Naive thymus-derived CD4-positive, alpha-beta T cell (primary cell): Measurements from ENCODE around the gene MAN1A1. TPM values are rescaled to one million over a fixed set of nuclear protein-coding genes. Genes with fewer than 3 reads are reported as not detected.
A peak's percentile ranks its signal among the peaks of the same experiment; 100 is the strongest.

Experiments used
- ATAC-seq: fragments of 150-1000 bp; cut with Tn5 transposase; 2 replicates; pipeline ENCODE4 v1.10.0; 2021; ENCODE audit warnings: mild to moderate bottlenecking, moderate library complexity
- CTCF ChIA-PET: fragments of 350-600 bp; sonication (Branson Sonifier 250); formaldehyde crosslinking; loops from one replicate; lab custom pipeline; 2021; ENCODE audit warnings: antibody characterized with exemption; lab: Charles Lee
- POLR2A ChIA-PET: fragments of 350-600 bp; sonication (Branson Sonifier 250); formaldehyde crosslinking; loops from one replicate; lab custom pipeline; 2021; ENCODE audit warnings: antibody characterized with exemption, inconsistent platforms; lab: Charles Lee
- DNase-seq, 9 donors: peaks; one replicate each; pipeline versions ENCODE4 v3.0.0 to v3.0.0-alpha.2; 2020 to 2022; ENCODE audit warnings: mixed read lengths in 1 of 9
- H3K27ac ChIP-seq: one replicate; pipeline ENCODE4 v1.7.0; 2013; ENCODE audit warnings: mild to moderate bottlenecking, low read depth, low read length, moderate library complexity
- H3K27me3 ChIP-seq, 2 donors: one replicate each; pipeline ENCODE4 v1.7.0; 2013; ENCODE audit warnings: low read length in 2 of 2, mild to moderate bottlenecking in 2 of 2, moderate library complexity in 2 of 2; ENCODE audit not compliant: control insufficient read depth in 2 of 2, insufficient read depth in 2 of 2
- H3K36me3 ChIP-seq, 3 experiments: 1 replicate in 2 of 3; 2 replicates in 1 of 3; pipeline ENCODE4 v1.7.0; 2013; ENCODE audit warnings: low read length in 3 of 3, mild to moderate bottlenecking in 3 of 3, moderate library complexity in 1 of 3; ENCODE audit not compliant: insufficient read depth in 3 of 3, control insufficient read depth in 2 of 3
- H3K4me1 ChIP-seq, 2 donors: one replicate each; pipeline ENCODE4 v1.7.0; 2013; ENCODE audit warnings: low read length in 2 of 2, mild to moderate bottlenecking in 2 of 2, moderate library complexity in 1 of 2; ENCODE audit not compliant: control insufficient read depth in 2 of 2, insufficient read depth in 2 of 2
- H3K4me3 ChIP-seq: 2 replicates; pipeline ENCODE4 v1.7.0; 2013; ENCODE audit warnings: mild to moderate bottlenecking, low read length
- H3K9me3 ChIP-seq, 3 experiments: 1 replicate in 2 of 3; 2 replicates in 1 of 3; pipeline ENCODE4 v1.7.0; 2013; ENCODE audit warnings: low read length in 3 of 3; ENCODE audit not compliant: control insufficient read depth in 2 of 3
- H3K27ac Mint-ChIP-seq, 9 donors: one replicate each; pipeline ENCODE4 v1.8.0; 2020 to 2022; ENCODE audit warnings: mixed read lengths in 9 of 9, mild to moderate bottlenecking in 8 of 9, moderate library complexity in 5 of 9, inconsistent platforms in 2 of 9
- H3K27me3 Mint-ChIP-seq, 5 donors: one replicate each; pipeline ENCODE4 v1.8.0; 2021 to 2022; ENCODE audit warnings: mixed read lengths in 5 of 5, mild to moderate bottlenecking in 1 of 5
- H3K36me3 Mint-ChIP-seq, 5 donors: one replicate each; pipeline ENCODE4 v1.8.0; 2020 to 2022; ENCODE audit warnings: mixed read lengths in 5 of 5, mild to moderate bottlenecking in 3 of 5, inconsistent platforms in 1 of 5
- H3K4me1 Mint-ChIP-seq, 7 donors: one replicate each; pipeline ENCODE4 v1.8.0; 2020 to 2022; ENCODE audit warnings: mixed read lengths in 7 of 7, mild to moderate bottlenecking in 3 of 7, inconsistent platforms in 1 of 7
- H3K4me3 Mint-ChIP-seq, 10 donors: one replicate each; pipeline ENCODE4 v1.8.0; 2020 to 2022; ENCODE audit warnings: mild to moderate bottlenecking in 10 of 10, mixed read lengths in 10 of 10, moderate library complexity in 6 of 10, inconsistent platforms in 2 of 10
- H3K9me3 Mint-ChIP-seq, 11 donors: one replicate each; pipeline ENCODE4 v1.8.0; 2020 to 2022; ENCODE audit warnings: mixed read lengths in 11 of 11, mild to moderate bottlenecking in 4 of 11, inconsistent platforms in 1 of 11, moderate library complexity in 1 of 11
- intact Hi-C, 2 donors: fragments of 100-400 bp; cut with micrococcal nuclease; formaldehyde crosslinking; loops; one replicate each; pipeline ENCODE4 v1.15.1; 2023
- polyA plus RNA-seq, 2 donors: library from polyadenylated mRNA; unstranded; fragments of 300-500 nt; fragmentation: Illumina TruSeq; gene quantifications; one replicate each; pipeline ENCODE4 v1.2.3, GENCODE V29; 2021
- total RNA-seq, 6 experiments: library from RNA in 5 of 6; stranded (reverse) in 5 of 6; gene quantifications; 1 replicate in 5 of 6; 2 replicates in 1 of 6; pipeline ENCODE4 v1.2.3 and lab custom pipeline; 2021 to 2026

The MAN1A1 gene
- total and polyA plus RNA-seq, 7 experiments from 2014 or later = 5.4 to 22.3 (median 8.4) TPM

DNA sequence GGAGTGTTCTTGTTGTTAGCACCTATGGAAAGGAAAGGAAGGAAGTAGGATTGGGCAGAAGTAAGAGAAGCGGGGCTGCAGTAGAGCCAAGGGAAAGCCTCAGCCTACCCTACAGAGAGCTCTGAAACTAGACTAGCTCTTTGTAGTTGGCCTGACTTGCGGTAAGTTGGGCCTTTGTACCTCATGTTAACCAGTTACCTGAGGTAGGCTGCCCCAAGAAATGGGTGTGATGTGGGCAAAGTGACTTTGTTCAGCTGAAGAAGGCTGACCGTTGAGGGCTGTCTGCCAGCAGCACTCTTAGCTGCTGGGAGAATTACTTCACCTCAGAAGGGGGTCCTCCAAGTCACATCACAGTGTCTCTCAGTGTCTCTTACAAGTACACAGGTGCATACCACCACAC is 216.2 kb downstream of the MAN1A1 start:
- H3K9me3 ChIP-seq = no peaks in the 10 kb centered on the region

DNA sequence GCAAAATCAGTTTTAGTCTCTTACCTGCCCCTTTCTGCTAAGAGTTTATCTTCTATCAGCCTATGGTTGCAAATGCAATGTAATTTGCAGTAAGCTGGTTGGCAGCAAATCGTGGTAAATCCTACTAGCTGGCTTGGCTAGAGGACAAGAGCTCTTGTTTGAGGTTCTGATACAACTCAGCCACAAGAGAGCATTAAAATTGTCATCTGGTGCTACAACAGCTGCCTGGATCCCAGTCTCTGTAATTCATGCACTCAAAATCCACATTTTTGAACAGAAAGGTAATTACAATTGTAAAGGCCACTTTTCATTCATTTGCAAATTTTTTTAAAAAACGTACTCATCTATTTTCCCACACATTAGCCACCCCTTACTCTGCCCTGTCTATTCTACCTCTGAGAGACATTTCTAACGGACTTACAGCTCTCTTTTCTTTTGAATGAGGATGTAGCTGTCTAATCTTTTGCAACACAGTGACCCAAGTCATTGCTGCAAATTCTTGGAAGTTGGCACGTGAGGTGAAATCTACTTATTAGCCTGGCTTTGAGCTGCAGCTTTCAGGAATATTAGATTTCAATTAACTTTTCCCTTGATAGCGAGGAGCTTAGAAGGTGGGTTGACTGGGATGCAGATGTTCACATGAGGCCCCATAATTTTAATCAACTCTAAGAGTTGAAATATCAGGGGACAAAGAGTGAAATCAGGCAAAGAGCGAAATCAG is 217.1 kb downstream of the MAN1A1 start:
- ChIA-PET POLR2A (no interaction called here), CTCF (interaction anchor here (0.5 kb wide), 1 partner anchor 205 kb away, joined by 5 read pairs; no protein-coding TSS in a partner anchor)
- H3K27me3 ChIP-seq = no peaks in the 10 kb centered on the region
- Mint-ChIP-seq H3K9me3 (no peaks in the 10 kb centered on the region), H3K4me3 (no peak overlapping the region), H3K36me3 (no peaks in the 10 kb centered on the region), H3K27me3 (peaks cover 0 to 13% (median 0%) of the 10 kb centered on the region in 5 donors), H3K4me1 (peaks cover 0 to 10% (median 0%) of the 10 kb centered on the region in 7 donors), H3K27ac (no peak overlapping the region)
- no peaks in the 10 kb centered on the region for H3K36me3 ChIP-seq
- H3K4me1 ChIP-seq = peaks cover 0 to 4% of the 10 kb centered on the region in 2 donors
- ATAC-seq (no peak), DNase-seq (no peak)
- no peaks in the 10 kb centered on the region for H3K9me3 ChIP-seq
- intact Hi-C loops = no loop called here
- no peak overlapping the region for H3K4me3 ChIP-seq
- H3K27ac ChIP-seq = no peak overlapping the region

More for the DNA sequence above, 216.2 kb downstream of the MAN1A1 start:
- ChIA-PET CTCF (interaction anchor here (0.5 kb wide), 1 partner anchor 110 kb away, joined by 3 read pairs; no protein-coding TSS in a partner anchor), POLR2A (no interaction called here)
- Histone ChIP-seq H3K27me3 (no peaks in the 10 kb centered on the region), H3K27ac (no peak overlapping the region), H3K4me3 (no peak overlapping the region), H3K4me1 (peaks cover 0 to 4% of the 10 kb centered on the region in 2 donors), H3K36me3 (no peaks in the 10 kb centered on the region)
- no peaks in the 10 kb centered on the region for H3K36me3 Mint-ChIP-seq
- no peak overlapping the region for H3K27ac Mint-ChIP-seq
- intact Hi-C loops = no loop called here
- H3K27me3 Mint-ChIP-seq = peaks cover 0 to 10% (median 0%) of the 10 kb centered on the region in 5 donors
- no peak overlapping the region for H3K4me3 Mint-ChIP-seq
- no peaks in the 10 kb centered on the region for H3K9me3 Mint-ChIP-seq
- ATAC-seq (no peak), DNase-seq (no peak)
- H3K4me1 Mint-ChIP-seq = peaks cover 0 to 17% (median 0%) of the 10 kb centered on the region in 7 donors

DNA sequence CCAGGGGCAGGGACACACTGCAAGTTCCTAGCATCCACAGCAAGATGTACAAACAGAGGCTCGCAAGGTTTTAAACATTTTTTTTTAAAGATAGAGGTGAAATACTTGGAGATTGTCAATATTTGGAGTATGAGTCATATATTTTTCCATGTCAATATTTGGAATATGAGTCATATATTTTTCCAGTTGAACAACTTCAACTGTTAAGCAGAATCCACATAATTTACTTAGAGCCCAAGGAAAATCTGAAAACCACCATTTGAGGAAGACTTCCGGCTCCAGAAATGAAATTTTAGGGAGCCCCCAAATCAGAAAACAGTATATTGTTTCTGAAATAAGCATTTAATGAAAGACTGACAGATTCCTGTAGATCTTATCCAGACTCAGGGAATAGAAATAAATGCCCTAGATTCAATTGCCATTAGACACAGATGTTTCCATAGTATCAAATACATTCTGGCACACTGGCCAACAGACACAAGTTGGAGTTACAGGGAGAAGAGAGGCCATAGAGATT is 219.5 kb downstream of the MAN1A1 start:
- peaks cover 0 to 8% (median 0%) of the 10 kb centered on the region in 7 donors for H3K4me1 Mint-ChIP-seq
- Histone ChIP-seq H3K27ac (no peak overlapping the region), H3K4me1 (peaks cover 0 to 4% of the 10 kb centered on the region in 2 donors), H3K9me3 (no peaks in the 10 kb centered on the region), H3K27me3 (no peaks in the 10 kb centered on the region), H3K36me3 (no peaks in the 10 kb centered on the region), H3K4me3 (no peak overlapping the region)
- no peaks in the 10 kb centered on the region for H3K36me3 Mint-ChIP-seq
- no peak for ATAC-seq
- DNase-seq = no peak
- H3K27ac Mint-ChIP-seq = no peak overlapping the region
- H3K27me3 Mint-ChIP-seq = peaks cover 0 to 17% (median 0%) of the 10 kb centered on the region in 5 donors
- POLR2A ChIA-PET = no interaction called here
- intact Hi-C loops = loop anchor here (2.0 to 10.0 kb wide), 4 partner anchors 213 to 1785 kb away; no protein-coding TSS in a partner anchor
- no peak overlapping the region for H3K4me3 Mint-ChIP-seq
- no peaks in the 10 kb centered on the region for H3K9me3 Mint-ChIP-seq
- CTCF ChIA-PET = interaction anchor here (0.6 to 1.1 kb wide), 4 partner anchors 14 to 790 kb away, joined by 3 to 5 read pairs (median 3); no protein-coding TSS in a partner anchor

DNA sequence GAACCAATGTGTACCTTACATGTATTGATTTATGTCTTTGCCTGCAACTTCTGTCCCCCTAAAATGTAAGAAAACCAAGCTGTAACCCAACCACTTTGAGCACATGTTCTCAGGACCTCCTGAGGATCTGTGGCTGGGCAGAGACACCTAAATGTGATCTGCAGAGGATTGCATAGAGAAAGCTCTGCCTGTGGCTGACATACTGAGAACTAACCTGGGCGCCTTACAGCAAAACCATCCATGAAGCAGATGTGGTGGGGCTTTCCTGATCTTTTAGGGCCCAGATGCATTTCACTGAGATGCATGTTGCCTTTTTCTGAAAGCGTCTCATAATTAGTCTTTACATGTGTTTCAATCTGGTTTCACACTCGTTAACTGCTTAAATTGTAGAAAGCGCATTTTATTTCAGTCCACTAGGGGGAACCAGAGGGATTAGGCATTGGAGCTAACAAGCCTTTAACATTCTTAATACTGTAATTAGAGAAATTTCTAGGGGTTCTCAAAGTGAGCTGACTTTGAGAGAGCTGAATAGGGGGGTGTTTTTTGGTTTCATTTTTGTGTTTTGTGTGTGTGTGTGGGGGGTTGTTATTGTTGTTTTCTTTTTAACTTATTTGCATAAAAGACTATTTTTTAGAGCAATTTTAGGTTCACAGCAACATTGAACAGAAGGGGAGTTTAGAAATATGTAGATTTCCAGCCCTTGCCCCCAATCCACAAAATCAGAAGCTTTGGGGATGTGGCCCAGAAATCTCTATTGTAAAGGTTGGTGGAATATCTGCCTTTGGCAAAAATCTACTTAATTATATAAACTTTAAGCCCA is 220.2 kb downstream of the MAN1A1 start:
- Histone ChIP-seq H3K4me3 (no peak overlapping the region), H3K9me3 (no peaks in the 10 kb centered on the region), H3K36me3 (no peaks in the 10 kb centered on the region), H3K4me1 (peaks cover 0 to 4% of the 10 kb centered on the region in 2 donors), H3K27me3 (no peaks in the 10 kb centered on the region), H3K27ac (no peak overlapping the region)
- ATAC-seq (peak; percentile 80), DNase-seq (peak in 7 of 9 donors; percentile 18 to 63 (median 51))
- peaks cover 0 to 8% (median 0%) of the 10 kb centered on the region in 7 donors for H3K4me1 Mint-ChIP-seq
- CTCF ChIA-PET = interaction anchor here (0.6 to 1.1 kb wide), 8 partner anchors 13 to 789 kb away, joined by 3 to 5 read pairs (median 3); no protein-coding TSS in a partner anchor
- peak overlapping the region in 1 of 10 donors; percentile 10 for H3K4me3 Mint-ChIP-seq
- peaks cover 0 to 17% (median 0%) of the 10 kb centered on the region in 5 donors for H3K27me3 Mint-ChIP-seq
- no peak overlapping the region for H3K27ac Mint-ChIP-seq
- H3K9me3 Mint-ChIP-seq = no peaks in the 10 kb centered on the region
- intact Hi-C loops = loop anchor here (2.0 to 10.0 kb wide), 4 partner anchors 213 to 1785 kb away; no protein-coding TSS in a partner anchor
- H3K36me3 Mint-ChIP-seq = no peaks in the 10 kb centered on the region
- POLR2A ChIA-PET = interaction anchor here (0.7 kb wide), 1 partner anchor 221 kb away, joined by 3 read pairs; no protein-coding TSS in a partner anchor

DNA sequence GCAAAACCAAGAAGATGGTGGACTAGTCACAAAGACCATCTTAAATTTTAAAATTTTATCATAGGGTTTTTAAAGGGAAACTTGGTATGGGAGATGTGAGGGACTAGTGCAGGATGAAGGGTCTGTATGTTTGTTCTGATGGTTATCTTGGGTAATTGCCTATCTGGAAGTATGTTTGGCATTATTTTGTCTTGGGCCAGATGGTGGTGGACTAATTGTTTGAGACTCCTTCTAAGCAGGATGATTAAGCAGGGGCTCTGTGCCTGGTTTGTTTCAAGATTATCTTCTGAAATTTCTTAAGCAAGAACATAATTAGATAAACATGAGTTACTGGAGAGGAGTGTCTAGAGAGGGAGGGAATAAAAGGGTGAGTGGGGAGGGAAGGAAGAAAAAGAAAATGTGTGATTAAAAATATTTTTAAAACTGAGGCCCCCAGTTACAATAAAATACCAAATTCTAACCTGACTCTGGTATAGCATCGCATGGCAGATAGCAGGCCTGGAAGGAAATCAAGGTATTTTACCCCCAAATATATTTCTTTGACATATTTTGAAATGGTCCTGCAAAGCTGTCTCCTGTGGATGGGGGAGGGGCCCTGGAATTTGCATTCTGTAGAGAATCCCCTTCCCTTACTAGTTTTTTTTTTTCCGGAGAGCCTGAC is 221.2 kb downstream of the MAN1A1 start:
- H3K4me1 ChIP-seq = peaks cover 0 to 4% of the 10 kb centered on the region in 2 donors
- H3K27me3 Mint-ChIP-seq = peaks cover 0 to 17% (median 0%) of the 10 kb centered on the region in 5 donors

More for the DNA sequence above, 221.2 kb downstream of the MAN1A1 start:
- Mint-ChIP-seq H3K36me3 (no peaks in the 10 kb centered on the region), H3K4me1 (peaks cover 0 to 8% (median 0%) of the 10 kb centered on the region in 7 donors), H3K27ac (no peak overlapping the region), H3K9me3 (no peaks in the 10 kb centered on the region), H3K4me3 (no peak overlapping the region)
- CTCF ChIA-PET = interaction anchor here (0.6 to 1.0 kb wide), 2 partner anchors 17 to 94 kb away, joined by 3 to 4 read pairs; no protein-coding TSS in a partner anchor
- Histone ChIP-seq H3K36me3 (no peaks in the 10 kb centered on the region), H3K27ac (no peak overlapping the region), H3K4me3 (no peak overlapping the region), H3K9me3 (no peaks in the 10 kb centered on the region), H3K27me3 (no peaks in the 10 kb centered on the region)
- DNase-seq = no peak
- ATAC-seq = no peak
- intact Hi-C loops = loop anchor here (2.0 to 10.0 kb wide), 4 partner anchors 214 to 1784 kb away; no protein-coding TSS in a partner anchor
- POLR2A ChIA-PET = no interaction called here
